Measurements from ENCODE around the gene ILKAP.
A peak's percentile ranks its signal among the peaks of the same experiment; 100 is the strongest.

ILKAP gene

DNA sequence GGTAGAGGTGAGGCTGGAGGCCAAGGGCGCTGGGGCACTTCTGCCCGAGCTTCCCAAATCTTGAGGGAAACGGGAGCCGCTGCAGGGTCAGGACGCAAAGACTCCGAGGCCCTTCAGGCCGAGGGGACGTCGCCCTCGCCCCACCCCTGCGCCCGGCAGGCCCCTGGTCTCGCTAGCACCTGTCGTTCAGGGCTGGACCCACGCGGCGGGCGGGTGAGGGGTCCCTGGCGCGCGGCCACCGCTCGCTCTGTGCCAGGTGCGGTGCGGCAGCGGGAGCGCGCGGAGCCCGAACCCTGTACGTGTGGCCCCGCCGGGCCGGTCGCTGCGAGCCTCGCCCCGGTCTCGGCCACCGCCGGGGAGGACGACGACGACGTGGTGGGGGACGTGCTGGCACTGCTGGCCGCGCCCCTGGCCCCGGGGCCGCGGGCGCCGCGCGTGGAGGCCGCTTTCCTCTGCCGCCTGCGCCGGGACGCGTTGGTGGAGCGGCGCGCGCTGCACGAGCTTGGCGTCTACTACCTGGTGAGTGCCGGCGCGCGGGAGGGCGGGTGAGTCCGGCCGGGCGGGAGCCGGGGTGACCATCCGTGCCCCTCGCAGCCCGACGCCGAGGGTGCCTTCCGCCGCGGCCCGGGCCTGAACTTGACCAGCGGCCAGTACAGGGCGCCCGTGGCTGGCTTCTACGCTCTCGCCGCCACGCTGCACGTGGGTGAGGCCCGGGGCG, 39.9 kb downstream of the ILKAP start:
- no peak for DNase-seq (ENCODE audit: low read depth)

DNA sequence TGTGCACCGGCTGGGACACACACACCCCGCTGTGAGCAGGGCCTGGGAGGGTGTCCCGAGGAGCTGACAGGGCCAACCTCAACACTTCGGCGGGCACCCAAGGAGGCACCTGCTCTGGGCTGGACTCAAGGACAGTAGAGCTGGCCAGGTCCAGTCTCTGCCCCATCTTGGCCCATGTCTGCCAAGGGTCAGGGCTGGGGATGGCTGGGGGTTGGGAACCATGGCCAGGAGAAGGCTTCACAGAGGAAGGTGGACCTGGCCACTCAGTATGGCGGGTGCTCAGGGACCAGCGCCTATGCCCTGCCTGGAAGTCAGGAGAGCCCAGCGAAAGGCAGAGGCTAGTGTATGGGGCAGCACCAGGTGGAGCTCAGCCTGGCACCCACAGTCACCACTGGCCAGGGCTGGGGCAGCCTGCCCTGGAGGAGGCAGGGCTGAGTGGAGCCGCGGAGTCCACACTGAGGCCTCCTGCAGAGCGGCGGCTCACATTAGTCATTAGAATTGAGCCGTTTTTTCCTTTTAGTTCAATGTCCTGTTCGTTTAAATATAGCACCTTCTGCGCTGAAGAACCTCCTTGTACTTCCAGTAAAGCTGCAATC, 40.6 kb downstream of the ILKAP start:
- no peak for DNase-seq (ENCODE audit: low read depth)

DNA sequence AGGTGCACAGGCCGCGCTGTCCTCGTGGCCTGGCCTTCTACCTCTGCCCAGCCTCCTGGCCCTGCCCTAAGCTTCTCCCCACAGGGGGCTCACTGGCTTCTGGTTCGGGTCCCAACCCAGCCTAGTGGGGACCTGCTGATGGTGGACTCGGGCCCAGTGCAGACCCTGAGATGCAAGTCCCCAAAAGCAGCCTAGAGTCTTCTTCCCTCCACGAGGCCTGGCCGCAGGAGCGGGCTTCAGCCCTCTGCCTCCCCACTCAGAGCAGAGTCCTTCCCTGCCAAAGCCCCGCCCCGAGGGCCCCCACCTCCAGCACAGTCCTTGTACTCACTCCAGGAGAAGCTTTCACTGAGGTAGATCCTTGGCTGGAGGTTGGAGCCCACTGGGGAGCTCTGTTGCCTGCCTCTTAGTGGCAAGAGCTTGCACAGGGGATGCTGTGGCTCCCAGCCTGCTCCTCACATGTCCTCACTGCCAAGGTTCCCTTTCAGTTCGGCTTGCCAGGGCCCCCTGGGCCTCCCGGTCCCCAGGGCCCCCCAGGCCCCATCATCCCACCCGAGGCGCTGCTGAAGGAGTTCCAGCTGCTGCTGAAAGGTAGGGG, 41.1 kb downstream of the ILKAP start:
- no peak for DNase-seq (ENCODE audit: low read depth)

- no peak for DNase-seq (ENCODE audit: low read depth)
Measured at GRCh38 chr2:238161291-238162051, 42.0 kb downstream of the ILKAP start.

GRCh38 chr2:238160206-238161129, 43.0 kb downstream of the ILKAP start:
- peak; percentile 49 for DNase-seq (ENCODE audit: low read depth)

- DNase-seq (ENCODE audit: low read depth): no peak
Measured at GRCh38 chr2:238159661-238160205, 43.8 kb downstream of the ILKAP start.

- no peak for DNase-seq (ENCODE audit: low read depth)
Measured at GRCh38 chr2:238159071-238159539, 44.4 kb downstream of the ILKAP start.

GRCh38 chr2:238158509-238159070, 44.9 kb downstream of the ILKAP start, which contains the start of gene ERFE:
ERFE (plus strand) TSS chr2:238158970; CDS start chr2:238159008, 38 bp downstream.
- DNase-seq (ENCODE audit: low read depth): no peak

DNA sequence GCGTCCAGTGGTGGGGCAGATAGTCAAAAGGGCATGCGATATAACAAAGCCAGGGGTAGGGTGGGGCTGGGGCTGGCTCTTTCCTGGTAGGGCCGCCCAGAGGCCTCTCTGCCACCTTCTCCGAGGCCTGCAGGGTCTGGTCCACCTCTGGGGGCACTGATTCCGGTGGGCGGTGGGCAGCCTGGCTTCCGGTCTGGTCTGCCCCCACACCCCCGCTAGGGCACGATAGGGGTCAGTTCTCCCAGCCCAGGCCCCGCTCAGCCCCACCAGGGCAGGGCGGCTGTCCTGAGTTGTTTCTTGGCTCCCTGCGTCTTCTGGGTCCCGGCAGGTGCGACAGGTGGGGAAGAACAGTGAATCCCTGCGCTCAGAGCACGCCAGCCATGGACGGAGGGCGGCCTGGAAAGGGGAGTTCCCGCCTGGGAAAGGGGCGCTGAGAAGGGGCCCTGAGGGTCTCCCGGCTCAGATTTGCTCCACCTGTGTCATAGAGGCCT, 45.4 kb downstream of the ILKAP start:
- DNase-seq (ENCODE audit: low read depth): no peak

DNA sequence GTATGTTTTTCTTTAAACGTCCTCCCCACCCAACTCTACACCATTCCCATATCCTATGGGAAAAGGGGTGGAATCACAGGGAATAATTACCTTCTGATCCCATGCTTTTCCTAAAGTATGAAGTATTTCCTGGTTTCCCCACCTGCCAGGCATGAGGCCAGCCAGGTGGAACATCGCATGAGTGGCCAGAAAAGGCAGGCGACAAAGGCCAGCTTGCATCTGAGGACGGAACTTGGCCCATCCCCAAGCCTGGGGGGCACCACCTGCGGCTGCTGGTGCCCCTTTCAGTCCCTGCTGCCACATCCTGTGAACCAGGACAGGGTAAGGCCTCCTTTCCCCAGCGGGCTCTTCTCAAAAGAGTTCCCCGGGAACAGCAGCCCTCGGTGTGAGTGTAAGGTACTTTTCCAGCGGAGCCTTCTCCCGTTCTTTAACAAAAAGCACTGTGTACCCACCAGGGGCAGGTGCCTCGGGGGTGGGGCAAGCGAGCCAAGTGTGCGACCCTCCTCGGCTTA, 45.9 kb downstream of the ILKAP start:
- DNase-seq (ENCODE audit: low read depth): no peak

DNA sequence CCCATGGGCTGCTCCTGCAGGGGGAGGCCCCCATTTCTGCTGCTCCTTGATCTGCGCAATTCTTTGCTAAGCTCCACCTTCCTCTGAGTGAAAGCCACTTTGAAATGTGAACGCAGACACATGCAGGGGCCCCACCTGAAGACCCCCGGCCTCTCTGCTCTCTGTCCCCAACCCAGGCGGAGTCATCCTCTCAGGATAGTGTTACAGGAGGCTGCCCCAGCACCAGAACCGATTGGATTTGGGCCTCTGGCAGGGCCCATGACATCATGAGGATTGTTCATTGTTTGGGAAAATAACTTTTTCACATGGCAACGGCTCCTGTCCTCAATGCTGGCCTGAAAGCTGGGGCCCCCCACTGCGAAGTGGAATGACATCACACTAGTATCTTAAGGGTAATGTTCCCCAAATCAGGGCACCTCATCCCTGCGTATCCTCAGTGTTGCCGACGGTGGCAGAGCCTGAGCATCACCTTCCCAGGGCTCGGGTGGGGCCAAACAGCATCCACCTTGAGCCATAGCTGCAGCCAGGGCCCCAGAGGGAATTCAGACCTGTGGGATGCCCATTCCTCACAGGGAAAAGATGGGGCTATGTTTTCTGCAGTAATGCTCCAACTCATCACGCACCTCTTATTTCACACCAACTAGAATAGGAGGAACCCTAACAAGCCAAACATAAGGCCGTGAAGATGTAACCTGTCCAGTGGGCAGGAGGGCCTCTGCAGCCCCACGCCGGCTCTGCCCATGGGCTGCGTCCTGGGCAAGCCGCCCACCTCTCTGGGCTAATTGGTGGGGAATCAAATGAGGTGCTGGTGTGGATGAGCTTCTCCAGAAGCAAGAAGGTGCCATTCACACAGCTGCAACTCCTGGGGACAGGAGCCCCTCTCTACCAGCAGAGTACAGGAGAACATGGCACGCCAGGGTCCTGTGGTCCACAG, 47.5 kb downstream of the ILKAP start:
- DNase-seq (ENCODE audit: low read depth): no peak

- DNase-seq (ENCODE audit: low read depth): no peak
Measured at GRCh38 chr2:238155051-238155760, 48.3 kb downstream of the ILKAP start.

DNA sequence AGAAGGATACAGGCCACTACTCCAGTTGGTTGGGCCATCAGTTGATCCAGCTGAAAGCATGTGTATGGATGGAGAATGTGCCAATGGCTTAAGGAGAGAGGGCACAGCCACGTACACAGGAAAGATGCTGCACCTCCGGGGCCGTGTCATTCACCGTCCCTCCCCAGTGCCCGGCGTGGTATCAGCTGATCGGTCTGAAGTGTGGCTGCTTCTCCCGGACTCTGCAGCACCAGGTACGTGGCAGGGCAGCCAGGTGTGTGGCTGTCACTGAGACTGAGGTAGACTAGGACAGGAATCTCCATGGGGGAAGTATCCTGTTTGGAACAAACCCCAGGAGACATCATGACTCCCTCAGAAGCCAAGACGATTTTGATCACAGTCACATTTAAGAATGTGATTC, 48.9 kb downstream of the ILKAP start:
- no peak for DNase-seq (ENCODE audit: low read depth)

- DNase-seq (ENCODE audit: low read depth): no peak
Measured at GRCh38 chr2:238152771-238153688, 50.5 kb downstream of the ILKAP start.

- no peak for DNase-seq (ENCODE audit: low read depth)
Measured at GRCh38 chr2:238151628-238152235, 51.8 kb downstream of the ILKAP start.

DNA sequence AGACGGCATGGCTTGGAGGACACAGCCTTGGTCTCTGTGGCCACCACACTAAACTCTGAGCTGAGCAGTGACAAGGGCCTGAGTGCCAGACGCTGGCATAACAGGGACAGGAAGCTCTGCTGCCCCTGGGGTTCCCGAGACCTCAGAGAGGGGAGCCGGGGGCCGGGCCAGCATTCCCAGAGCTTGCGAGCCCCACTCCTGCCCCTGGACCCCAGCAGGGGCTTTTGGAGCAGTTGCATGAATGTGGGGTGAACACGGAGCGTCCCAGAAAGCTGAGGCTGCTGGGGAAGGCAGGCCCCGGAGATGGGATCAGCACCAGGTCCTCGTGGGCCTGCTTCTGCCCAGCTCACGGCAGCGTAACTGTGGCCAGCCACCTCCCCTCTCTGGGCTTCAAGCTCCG, 52.3 kb downstream of the ILKAP start:
- DNase-seq (ENCODE audit: low read depth): no peak

DNA sequence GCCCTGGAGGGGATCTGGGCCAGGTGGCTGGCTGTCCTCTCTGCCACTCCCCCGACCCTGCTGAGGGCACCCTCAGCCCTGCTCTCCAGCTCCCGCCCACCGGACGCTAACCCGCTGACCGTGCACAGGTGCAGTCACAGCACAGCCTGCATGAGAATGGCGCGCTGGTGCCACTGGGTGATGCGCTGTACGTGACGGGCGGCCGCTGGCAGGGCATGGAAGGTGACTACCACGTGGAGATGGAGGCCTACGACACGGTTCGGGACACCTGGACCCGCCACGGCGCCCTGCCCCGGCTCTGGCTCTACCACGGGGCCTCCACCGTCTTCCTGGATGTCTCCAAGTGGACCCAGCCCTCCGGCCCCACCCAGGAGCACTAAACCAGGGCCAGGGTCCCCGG, 52.8 kb downstream of the ILKAP start:
- no peak for DNase-seq (ENCODE audit: low read depth)
